HG02852 (cell line): Measurements from ENCODE around the gene TARS3.
A peak's percentile ranks its signal among the peaks of the same experiment; 100 is the strongest.
"Not testable (repeated sequence)": the region's sequence is repeated elsewhere in the genome, so short reads cannot be mapped to it uniquely, and the experiment has no call there.

Source experiments
- ATAC-seq: cut with Tn5 transposase; IDR thresholded peaks from one replicate; pipeline ENCODE4 v1.9.1; 2021; ENCODE audit warnings: mild to moderate bottlenecking, moderate library complexity; ENCODE audit not compliant: unreplicated experiment

The TARS3 gene

DNA sequence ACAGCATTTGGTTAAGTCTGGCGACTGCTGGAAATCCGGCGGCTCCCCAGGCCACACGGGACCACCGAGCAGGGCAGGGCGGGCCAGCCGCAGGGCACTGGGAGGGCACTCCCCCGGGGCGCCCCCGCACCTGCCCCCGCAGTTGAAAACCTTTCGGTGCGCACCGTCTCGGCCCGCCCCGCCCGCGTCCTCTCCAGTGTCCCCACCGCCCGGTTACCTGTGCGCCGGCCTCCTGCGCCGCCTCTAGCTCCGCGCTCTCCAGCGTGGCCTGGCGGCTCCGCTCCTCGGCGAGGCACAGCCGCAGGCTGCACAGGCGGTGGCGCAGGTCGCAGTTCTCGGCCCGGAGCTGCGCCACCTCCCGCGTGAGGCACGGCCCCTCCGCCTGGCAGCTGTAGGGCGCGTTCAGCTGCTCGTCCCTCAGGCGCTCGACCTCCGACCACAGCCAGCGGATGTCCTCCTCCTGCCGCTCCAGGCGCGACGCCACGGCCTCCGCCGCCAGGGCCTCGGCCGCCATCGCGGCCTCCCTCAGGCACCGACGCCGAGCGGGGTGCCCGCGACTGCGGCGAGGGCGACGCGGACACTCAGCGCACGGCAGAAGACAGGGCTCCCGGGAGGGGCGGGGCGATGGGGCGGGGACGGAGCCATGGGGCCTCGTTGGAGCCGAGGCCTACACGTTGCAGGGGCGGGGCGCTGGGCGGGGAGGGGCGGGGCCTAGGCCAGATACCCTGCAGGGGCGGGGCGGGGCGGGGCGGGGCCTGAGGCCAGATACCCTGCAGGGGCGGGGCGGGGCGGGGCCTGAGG is at the start of gene TARS3:
Gene TARS3, minus strand, starts transcription at position 600 of the 801 bp plus-strand sequence. Its CDS starts 86 bp downstream, at position 514.
- ATAC-seq: peak; percentile 82

DNA sequence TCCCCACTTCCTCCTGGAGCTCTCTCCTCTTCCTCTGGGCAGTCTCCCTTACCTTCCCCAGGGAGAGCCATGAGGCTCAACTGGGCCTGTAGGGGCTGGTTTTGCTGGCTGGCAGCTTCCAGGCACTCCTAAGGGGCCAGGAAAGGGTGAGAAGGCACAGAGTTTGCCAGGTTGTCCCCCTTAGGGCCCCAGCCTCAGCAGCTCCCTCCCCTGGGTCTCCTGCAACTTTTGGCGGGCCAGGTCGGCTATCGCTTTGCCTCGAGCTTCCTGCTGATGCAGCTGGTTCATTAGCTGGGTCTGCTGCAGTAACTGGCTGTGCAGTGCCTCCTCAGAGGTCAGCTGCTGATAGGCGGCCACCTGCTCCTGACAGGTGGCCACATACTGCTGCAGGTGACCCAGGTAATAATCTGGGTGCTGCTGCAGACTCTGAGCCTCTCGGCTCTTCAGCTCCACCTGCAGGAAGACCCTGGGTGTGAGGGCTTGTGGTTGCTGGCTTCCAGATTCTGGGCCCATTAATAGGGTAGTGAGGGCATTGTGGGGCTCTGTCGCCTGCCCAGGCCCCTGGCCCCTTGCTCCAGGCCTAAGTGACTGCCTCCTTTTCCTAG is 49.3 kb upstream of the TARS3 start:
- ATAC-seq: no peak

DNA sequence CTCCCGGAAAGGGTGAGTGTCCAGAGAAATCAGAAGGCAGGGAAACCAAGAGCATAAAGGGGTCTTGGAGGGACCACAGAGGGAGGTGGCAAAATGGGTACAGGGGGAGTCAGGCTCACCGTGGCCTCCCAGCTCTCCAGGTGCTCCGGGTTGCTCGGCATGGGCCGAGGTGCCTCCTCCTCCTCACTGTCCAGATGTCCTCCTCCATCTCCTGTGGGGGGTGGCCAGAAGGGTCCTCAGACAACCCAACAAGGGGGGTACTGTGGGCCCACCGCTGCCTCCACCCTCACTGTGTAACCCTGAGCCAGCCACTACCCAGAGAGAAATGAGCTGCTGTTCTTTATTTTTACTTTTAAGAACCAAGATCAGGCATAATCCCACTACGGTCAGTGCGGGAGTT is 48.6 kb upstream of the TARS3 start:
- no peak for ATAC-seq

DNA sequence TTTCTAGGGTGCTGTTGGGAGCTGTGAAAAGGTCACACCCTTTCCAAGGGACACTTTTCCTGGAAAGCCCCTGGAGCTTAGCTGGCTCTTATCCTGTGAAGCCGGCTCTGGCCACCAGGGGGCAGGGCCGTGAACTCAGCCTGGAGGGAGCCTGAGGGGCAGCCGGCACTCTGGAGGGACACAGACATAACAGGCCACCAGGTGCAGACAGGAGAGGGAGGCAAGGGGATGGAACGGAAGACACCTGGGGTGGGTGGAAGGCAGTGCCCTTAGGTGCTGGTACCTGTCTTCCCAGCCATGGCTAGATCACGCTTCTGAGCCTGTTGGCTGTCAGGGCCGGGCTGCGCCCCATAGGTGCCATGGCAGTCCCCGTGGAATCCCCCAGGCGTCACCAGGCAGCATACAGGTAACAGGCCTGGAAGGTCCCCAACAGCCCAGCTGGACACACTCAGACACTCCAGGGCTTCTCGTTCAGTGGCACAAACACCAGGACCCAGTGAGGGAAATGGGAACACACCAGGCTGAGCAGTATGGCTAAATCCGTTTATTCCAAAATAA is 42.9 kb upstream of the TARS3 start:
- not testable (repeated sequence) for ATAC-seq

- ATAC-seq: no peak
Observed at GRCh38 chr15:101765772-101766456, 41.6 kb upstream of the TARS3 start.

- ATAC-seq: not testable (repeated sequence)
Observed at GRCh38 chr15:101765340-101765671, 41.0 kb upstream of the TARS3 start.

- ATAC-seq: not testable (repeated sequence)
Observed at GRCh38 chr15:101764669-101765339, 40.5 kb upstream of the TARS3 start.

DNA sequence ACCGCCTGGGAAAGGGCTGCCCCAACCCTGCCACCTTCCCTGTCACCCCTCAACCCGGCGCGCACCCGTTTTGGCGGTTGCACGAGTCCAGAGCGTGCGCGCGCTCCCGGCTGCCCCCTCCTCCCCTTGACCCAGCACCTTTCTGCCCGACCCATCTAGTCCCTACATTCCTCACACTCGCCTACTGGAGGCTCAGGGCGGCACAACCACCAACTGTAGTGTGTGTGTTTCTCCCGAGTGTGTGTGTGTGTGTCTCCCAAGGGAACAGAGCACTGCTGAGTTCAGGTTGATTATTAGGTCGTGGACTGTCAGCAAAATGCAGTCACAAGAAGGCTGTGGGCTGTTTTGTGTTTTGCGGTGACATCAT is 22.4 kb upstream of the TARS3 start:
- peak; percentile 26 for ATAC-seq

DNA sequence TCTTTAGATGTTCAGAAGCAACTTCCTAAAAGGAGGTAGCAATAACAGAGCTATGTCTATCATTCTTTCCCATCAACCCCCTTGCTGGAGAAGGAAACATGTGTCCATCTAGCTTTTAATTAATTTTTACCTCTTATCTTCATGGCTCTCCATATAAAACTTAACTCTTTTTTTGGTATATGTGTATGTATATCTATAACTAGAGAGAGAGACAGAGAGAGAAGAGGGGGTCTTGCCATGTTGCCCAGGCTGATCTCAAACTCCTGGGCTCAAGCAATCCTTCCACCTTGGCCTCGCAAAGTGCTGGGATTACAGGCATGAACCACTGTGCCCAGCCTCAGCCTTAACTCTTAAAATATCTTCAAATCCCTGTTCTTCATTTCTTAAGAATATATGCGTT is 10.6 kb upstream of the TARS3 start:
- ATAC-seq: not testable (repeated sequence)

DNA sequence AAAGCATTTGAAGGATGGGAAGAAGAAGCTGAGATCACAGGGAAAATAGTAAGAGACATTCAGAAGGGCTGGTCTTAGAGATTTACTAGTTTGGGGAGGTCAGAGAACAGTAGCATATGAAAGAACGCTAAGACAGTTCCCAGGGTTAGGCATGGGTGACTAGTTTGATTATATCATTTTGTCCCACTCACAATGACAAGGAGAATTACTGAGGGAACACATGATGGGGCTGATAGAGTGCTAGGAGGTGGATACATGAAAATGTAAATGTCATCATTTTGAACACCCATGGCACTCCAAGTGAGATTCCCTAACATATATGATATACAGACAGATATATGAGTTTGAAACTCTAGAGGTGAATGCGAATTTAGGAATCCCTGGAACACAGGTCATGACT is 9.3 kb upstream of the TARS3 start:
- ATAC-seq: no peak

GRCh38 chr15:101732772-101733171 is 8.5 kb upstream of the TARS3 start:
- no peak for ATAC-seq

- no peak for ATAC-seq
Observed at GRCh38 chr15:101731746-101732145, 7.5 kb upstream of the TARS3 start.

- ATAC-seq: no peak
Observed at GRCh38 chr15:101727186-101727585, 2.9 kb upstream of the TARS3 start.

DNA sequence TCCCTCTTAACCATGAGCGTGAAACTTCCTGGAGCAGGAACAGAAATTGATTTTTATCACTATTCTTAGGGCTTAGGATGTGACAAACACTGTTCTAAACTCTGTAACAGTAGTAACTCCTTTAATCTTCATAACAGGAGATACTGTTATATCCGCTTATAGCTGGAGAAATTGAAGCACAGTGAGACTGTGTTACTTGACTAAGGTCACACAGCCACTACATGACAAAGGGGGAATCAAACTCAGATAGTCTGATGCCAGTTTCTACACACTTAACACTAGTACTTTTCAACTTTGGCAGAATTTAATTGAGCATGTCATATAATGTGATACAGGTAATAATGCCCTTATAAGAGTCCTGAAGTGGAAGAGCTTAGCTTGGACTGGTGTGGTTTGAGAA is 800 bp upstream of the TARS3 start:
- no peak for ATAC-seq

DNA sequence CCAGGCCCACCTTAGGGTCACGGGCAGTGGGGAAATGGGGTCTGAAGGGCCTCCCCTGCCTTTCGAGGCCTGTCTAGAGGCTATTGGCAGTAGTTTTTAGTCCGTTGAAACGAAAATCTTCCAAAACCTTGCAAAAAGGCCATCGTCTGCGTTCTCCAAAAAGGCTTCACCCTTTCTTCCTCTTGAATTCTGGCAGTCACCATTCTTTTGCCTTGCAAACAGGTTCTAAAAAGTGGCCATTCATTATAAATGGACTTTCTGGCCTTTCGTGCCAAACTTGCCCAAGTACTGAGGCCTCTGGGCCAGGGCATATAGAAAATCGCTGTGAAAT is 367 bp upstream of the TARS3 start:
- ATAC-seq: no peak

- peak; percentile 32 for ATAC-seq
Observed at GRCh38 chr15:101723171-101723873, 951 bp downstream of the TARS3 start.

- no peak for ATAC-seq
Observed at GRCh38 chr15:101718896-101719295, 5.4 kb downstream of the TARS3 start.

- ATAC-seq: no peak
Observed at GRCh38 chr15:101712078-101712477, 12.2 kb downstream of the TARS3 start.

- ATAC-seq: no peak
Observed at GRCh38 chr15:101710806-101711205, 13.5 kb downstream of the TARS3 start.

DNA sequence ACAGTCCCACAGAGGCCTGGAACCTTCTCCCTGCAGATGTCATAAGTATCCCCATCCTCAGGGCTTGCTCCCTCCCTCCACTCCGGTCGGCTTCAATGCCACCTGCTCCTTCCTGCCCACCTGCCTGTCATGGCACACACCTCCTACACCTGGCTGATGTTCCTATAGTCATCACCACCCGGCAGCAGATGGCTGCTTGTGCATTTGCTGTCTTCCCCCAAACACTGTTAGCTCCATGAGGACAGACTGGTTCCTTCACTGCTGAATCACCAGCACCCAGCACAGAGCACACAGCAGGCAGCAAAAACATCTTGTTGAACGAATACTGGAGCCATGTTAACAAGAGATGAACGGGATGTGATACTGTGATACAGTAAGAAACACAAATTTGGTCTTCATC is 14.8 kb downstream of the TARS3 start:
- ATAC-seq: no peak

DNA sequence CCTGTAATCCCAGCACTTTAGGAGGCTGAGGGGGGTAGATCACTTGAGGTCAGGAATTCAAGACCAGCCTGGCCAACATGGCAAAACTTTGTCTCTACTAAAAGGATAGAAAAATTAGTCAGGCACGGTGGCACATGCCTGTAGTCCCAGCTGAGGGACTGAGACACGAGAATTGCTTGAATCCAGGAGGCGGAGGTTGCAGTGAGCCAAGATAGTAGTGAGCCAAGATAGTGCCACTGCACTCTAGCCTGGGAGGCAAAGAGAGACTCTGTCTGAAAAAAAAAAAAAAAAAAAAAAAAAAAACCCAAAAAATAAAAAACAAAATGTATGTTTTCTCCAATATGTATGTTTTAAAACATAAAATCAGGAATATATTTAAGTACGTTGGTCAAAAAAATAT is 16.3 kb downstream of the TARS3 start:
- ATAC-seq: no peak
